Embryonic facial prominence (tissue), 1 donor: ENCODE results near the gene BMX.
A peak's percentile ranks its signal among the peaks of the same experiment; 100 is the strongest.

ENCODE experiments used
- DNase-seq: peaks from one replicate; pipeline ENCODE4 v3.0.0-alpha.2; 2016; ENCODE audit errors: extremely low spot score

Gene BMX

GRCh38 chrX:15500497-15500966 is at the start of gene BMX:
TSS of gene BMX (plus strand) at chrX:15500807. CDS start at chrX:15508354, 7,547 bp downstream.
- DNase-seq: no peak

- DNase-seq: no peak
These were observed 48.7 kb upstream of the BMX start for GRCh38 chrX:15451913-15452312.

- DNase-seq: no peak
These were observed 35.9 kb upstream of the BMX start for GRCh38 chrX:15464704-15465103.

GRCh38 chrX:15465347-15465746 is 35.3 kb upstream of the BMX start:
- peak; percentile 6 for DNase-seq

- DNase-seq: no peak
These were observed 34.5 kb upstream of the BMX start for GRCh38 chrX:15465896-15466651.

GRCh38 chrX:15468036-15468435 is 32.6 kb upstream of the BMX start:
- DNase-seq: peak; percentile 22

GRCh38 chrX:15469613-15470012 is 31.0 kb upstream of the BMX start:
- DNase-seq: no peak

- DNase-seq: no peak
These were observed 29.6 kb upstream of the BMX start for GRCh38 chrX:15471028-15471427.

- DNase-seq: no peak
These were observed 28.1 kb upstream of the BMX start for GRCh38 chrX:15472531-15472930.

- DNase-seq: no peak
These were observed 26.6 kb upstream of the BMX start for GRCh38 chrX:15474028-15474427.

- DNase-seq: no peak
These were observed 25.6 kb upstream of the BMX start for GRCh38 chrX:15475021-15475420.

- no peak for DNase-seq
These were observed 25.1 kb upstream of the BMX start for GRCh38 chrX:15475486-15475885.

- no peak for DNase-seq
These were observed 16.7 kb upstream of the BMX start for GRCh38 chrX:15483891-15484290.

- DNase-seq: no peak
These were observed 8.1 kb upstream of the BMX start for GRCh38 chrX:15492469-15492868.

- no peak for DNase-seq
These were observed 7.3 kb upstream of the BMX start, which contains the start of gene PIR for GRCh38 chrX:15493118-15493962. TSS of gene PIR (minus strand) at chrX:15493333. CDS start at chrX:15491257, 2,076 bp downstream.

GRCh38 chrX:15495801-15496200 is 4.8 kb upstream of the BMX start:
- DNase-seq: no peak

- DNase-seq: no peak
These were observed 3.8 kb upstream of the BMX start for GRCh38 chrX:15496824-15497223.

GRCh38 chrX:15497865-15498264 is 2.7 kb upstream of the BMX start:
- DNase-seq: no peak

- no peak for DNase-seq
These were observed 1.9 kb upstream of the BMX start for GRCh38 chrX:15498741-15499140.

- no peak for DNase-seq
These were observed 631 bp upstream of the BMX start for GRCh38 chrX:15499976-15500375.

GRCh38 chrX:15501506-15501905 is 899 bp downstream of the BMX start:
- DNase-seq: no peak

- no peak for DNase-seq
These were observed 4.1 kb downstream of the BMX start for GRCh38 chrX:15504661-15505060.

- DNase-seq: no peak
These were observed 4.5 kb downstream of the BMX start for GRCh38 chrX:15505101-15505500.
